Lung (tissue), 13 donors: Measurements from ENCODE around the gene LMBR1. TPM values are rescaled to one million over a fixed set of nuclear protein-coding genes. Genes with fewer than 3 reads are reported as not detected.

ENCODE experiments used
- ATAC-seq: fragments of 200-7000 bp; cut with Tn5 transposase; one replicate; pipeline ENCODE4 v1.9.1; 2020; ENCODE audit warnings: moderate number of reproducible peaks; ENCODE audit not compliant: insufficient read depth, low FRiP score
- DNase-seq, 3 donors: peaks; one replicate each; pipeline ENCODE4 v3.0.0-alpha.2; 2013 to 2017
- H3K27ac ChIP-seq, 2 donors: one replicate each; pipeline ENCODE4 v1.5.1; 2013; ENCODE audit warnings: mild to moderate bottlenecking in 2 of 2, moderate library complexity in 2 of 2, control low read depth in 1 of 2, inconsistent platforms in 1 of 2, low read depth in 1 of 2, low read length in 1 of 2
- H3K27me3 ChIP-seq, 3 donors: one replicate each; pipeline ENCODE4 v1.5.1; 2013; ENCODE audit warnings: low read length in 2 of 3; ENCODE audit not compliant: control insufficient read depth in 3 of 3, insufficient read depth in 3 of 3
- H3K36me3 ChIP-seq, 4 donors: one replicate each; pipeline ENCODE4 v1.5.1; 2013; ENCODE audit warnings: low read length in 4 of 4, mild to moderate bottlenecking in 1 of 4, moderate library complexity in 1 of 4; ENCODE audit not compliant: control insufficient read depth in 4 of 4, insufficient read depth in 4 of 4
- H3K4me1 ChIP-seq, 5 donors: one replicate each; pipeline ENCODE4 v1.5.1; 2013; ENCODE audit warnings: low read length in 5 of 5, mild to moderate bottlenecking in 2 of 5, moderate library complexity in 1 of 5; ENCODE audit not compliant: control insufficient read depth in 5 of 5, insufficient read depth in 5 of 5
- H3K4me3 ChIP-seq: one replicate; pipeline ENCODE4 v1.5.1; 2013; ENCODE audit warnings: mild to moderate bottlenecking, control low read depth, moderate library complexity
- H3K9ac ChIP-seq, 2 donors: one replicate each; pipeline ENCODE4 v1.5.1; 2013; ENCODE audit warnings: low read length in 2 of 2, control low read depth in 1 of 2; ENCODE audit not compliant: insufficient read depth in 1 of 2
- H3K9me3 ChIP-seq, 4 donors: one replicate each; pipeline ENCODE4 v1.5.1; 2013; ENCODE audit warnings: low read length in 3 of 4, mild to moderate bottlenecking in 1 of 4, moderate library complexity in 1 of 4; ENCODE audit not compliant: control insufficient read depth in 4 of 4, insufficient read depth in 3 of 4
- polyA plus RNA-seq, 2 donors: library from polyadenylated mRNA; stranded (reverse); fragments of 200-250 nt; gene quantifications; one replicate each; pipeline ENCODE4 v1.2.1, GENCODE V29; 2013
- small RNA-seq: library from RNA; depleted of rRNA; stranded (forward); fragments of <200 nt; gene quantifications from one replicate; pipeline ENCODE3, GENCODE V24; 2014; ENCODE audit warnings: low replicate concordance
- total RNA-seq, 2 donors: library from RNA; depleted of rRNA in 1 of 2; stranded (reverse); fragments of >200 nt in 1 of 2; gene quantifications; one replicate each; pipeline ENCODE4 v1.2.1, GENCODE V29; 2014 to 2021
- TF ChIP-seq, protein P1 (sequence below): IDR thresholded peaks from 2 replicates; pipeline ENCODE4 v1.5.1; 2012; ENCODE audit warnings: mild to moderate bottlenecking; ENCODE audit errors: control extremely low read depth, extremely low read depth
- donor health status: control.
- donor health status: control.
- donor health status: Bipolar disorder and iron deficiency.
- donor health status: healthy.
- donor health status: DM: yes; HTN: yes; CAD: no.

The LMBR1 gene
- total and polyA plus RNA-seq, 4 donors = 9.7 to 119 (median 45.0) TPM

DNA sequence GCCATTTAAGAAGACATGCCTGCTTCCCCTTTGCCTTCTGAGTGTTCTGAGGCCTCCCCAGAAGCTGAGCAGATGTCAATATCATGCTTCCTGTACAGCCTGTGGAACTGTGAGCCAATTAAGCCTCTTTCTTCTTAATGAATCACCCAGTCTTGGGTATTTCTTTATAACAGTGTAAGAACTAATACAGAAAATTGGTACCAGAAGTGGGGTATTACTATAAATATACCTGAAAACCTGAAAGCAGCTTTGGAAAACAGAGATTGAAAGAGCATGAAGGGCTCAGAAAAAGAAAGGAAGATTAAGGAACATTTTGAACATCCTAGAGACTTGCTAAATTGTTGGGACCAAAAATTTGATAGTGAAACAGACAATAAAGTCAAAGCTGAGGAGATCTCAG is 264.4 kb downstream of the LMBR1 start:
- DNase-seq = no peak
- TF ChIP-seq, protein P1, sequence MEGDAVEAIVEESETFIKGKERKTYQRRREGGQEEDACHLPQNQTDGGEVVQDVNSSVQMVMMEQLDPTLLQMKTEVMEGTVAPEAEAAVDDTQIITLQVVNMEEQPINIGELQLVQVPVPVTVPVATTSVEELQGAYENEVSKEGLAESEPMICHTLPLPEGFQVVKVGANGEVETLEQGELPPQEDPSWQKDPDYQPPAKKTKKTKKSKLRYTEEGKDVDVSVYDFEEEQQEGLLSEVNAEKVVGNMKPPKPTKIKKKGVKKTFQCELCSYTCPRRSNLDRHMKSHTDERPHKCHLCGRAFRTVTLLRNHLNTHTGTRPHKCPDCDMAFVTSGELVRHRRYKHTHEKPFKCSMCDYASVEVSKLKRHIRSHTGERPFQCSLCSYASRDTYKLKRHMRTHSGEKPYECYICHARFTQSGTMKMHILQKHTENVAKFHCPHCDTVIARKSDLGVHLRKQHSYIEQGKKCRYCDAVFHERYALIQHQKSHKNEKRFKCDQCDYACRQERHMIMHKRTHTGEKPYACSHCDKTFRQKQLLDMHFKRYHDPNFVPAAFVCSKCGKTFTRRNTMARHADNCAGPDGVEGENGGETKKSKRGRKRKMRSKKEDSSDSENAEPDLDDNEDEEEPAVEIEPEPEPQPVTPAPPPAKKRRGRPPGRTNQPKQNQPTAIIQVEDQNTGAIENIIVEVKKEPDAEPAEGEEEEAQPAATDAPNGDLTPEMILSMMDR = no peak
- ATAC-seq = no peak
- Histone ChIP-seq H3K27me3 (no peaks in the 10 kb centered on the region), H3K4me1 (peaks cover 0 to 12% (median 4%) of the 10 kb centered on the region in 5 donors), H3K4me3 (no peak overlapping the region), H3K9ac (no peak overlapping the region), H3K27ac (no peak overlapping the region), H3K36me3 (no peaks in the 10 kb centered on the region), H3K9me3 (peaks cover 0 to 8% (median 4%) of the 10 kb centered on the region in 4 donors)

Small RNAs within 50 kb of the gene (small RNA-seq; reads per million reads assigned to genes)
- gene RNU4-31P = not detected

Other genes starting within 250 kb of the LMBR1 start
- 10 to 100 TPM; 21.3 to 33.6 TPM for gene NOM1, start 56.5 kb upstream of the LMBR1 start, total RNA-seq
- gene NOM1, start 56.5 kb upstream of the LMBR1 start, polyA plus RNA-seq = 10 to 100 TPM in 1 of 2 donors, 1 to 10 TPM in 1; 8.3 to 12.4 TPM
- 1 to 10 TPM in 1 of 2 donors, not detected in 1; 1.4 TPM for gene MNX1, start 117.5 kb upstream of the LMBR1 start, total RNA-seq
- gene MNX1, start 117.5 kb upstream of the LMBR1 start, polyA plus RNA-seq = under 1 TPM in 1 of 2 donors, not detected in 1; 0.10 TPM
- gene UBE3C, start 245.7 kb upstream of the LMBR1 start, total RNA-seq = 10 to 100 TPM; 57.3 to 91.8 TPM
- 10 to 100 TPM; 12.7 to 34.8 TPM for gene UBE3C, start 245.7 kb upstream of the LMBR1 start, polyA plus RNA-seq